IPS-15b (cell line): ENCODE data around the gene MMS19.

Source experiments
- H3K27me3 ChIP-seq: one replicate; pipeline ENCODE4 v1.6.1; 2013; ENCODE audit warnings: low read length; ENCODE audit not compliant: control insufficient read depth, insufficient read depth
- H3K36me3 ChIP-seq: one replicate; pipeline ENCODE4 v1.6.1; 2013; ENCODE audit warnings: low read length; ENCODE audit not compliant: control insufficient read depth, insufficient read depth
- H3K4me1 ChIP-seq: one replicate; pipeline ENCODE4 v1.6.1; 2013; ENCODE audit warnings: mild to moderate bottlenecking, low read length; ENCODE audit not compliant: control insufficient read depth, insufficient read depth
- H3K4me3 ChIP-seq: one replicate; pipeline ENCODE4 v1.5.1; 2013; ENCODE audit warnings: low read depth, low read length
- H3K9ac ChIP-seq: one replicate; pipeline ENCODE4 v1.6.1; 2013; ENCODE audit warnings: low read depth, mild to moderate bottlenecking, low read length
- H3K9me3 ChIP-seq: one replicate; pipeline ENCODE4 v1.6.1; 2013; ENCODE audit warnings: mild to moderate bottlenecking, low read length; ENCODE audit not compliant: control insufficient read depth, insufficient read depth

Gene MMS19

DNA sequence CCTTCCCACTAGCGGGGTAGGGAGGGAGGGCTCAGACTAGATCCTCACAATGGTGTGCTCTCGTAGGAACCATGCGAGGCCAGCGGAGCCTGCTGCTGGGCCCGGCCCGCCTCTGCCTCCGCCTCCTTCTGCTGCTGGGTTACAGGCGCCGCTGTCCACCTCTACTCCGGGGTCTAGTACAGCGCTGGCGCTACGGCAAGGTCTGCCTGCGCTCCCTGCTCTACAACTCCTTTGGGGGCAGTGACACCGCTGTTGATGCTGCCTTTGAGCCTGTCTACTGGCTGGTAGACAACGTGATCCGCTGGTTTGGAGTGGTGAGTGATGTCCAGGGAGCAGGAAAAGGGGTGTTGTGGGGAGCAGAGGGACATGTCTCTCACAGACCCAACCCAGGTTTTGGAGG, 46.6 kb downstream of the MMS19 start:
- Histone ChIP-seq H3K4me3 (no peak overlapping the region), H3K4me1 (no peaks in the 10 kb centered on the region), H3K9ac (no peak overlapping the region), H3K36me3 (peaks cover 13% of the 10 kb centered on the region), H3K27me3 (no peaks in the 10 kb centered on the region), H3K9me3 (no peaks in the 10 kb centered on the region)

- Histone ChIP-seq H3K4me1 (no peaks in the 10 kb centered on the region), H3K36me3 (peaks cover 13% of the 10 kb centered on the region), H3K9ac (no peak overlapping the region), H3K9me3 (no peaks in the 10 kb centered on the region), H3K4me3 (no peak overlapping the region), H3K27me3 (no peaks in the 10 kb centered on the region)
Observed at GRCh38 chr10:97450828-97451227, 47.4 kb downstream of the MMS19 start.

GRCh38 chr10:97445722-97446639, 52.2 kb downstream of the MMS19 start, which contains the start of the genes EXOSC1 and ZDHHC16:
Gene EXOSC1, minus strand, starts transcription at chr10:97446006. Its CDS starts 21 bp downstream, at chr10:97445985.
Gene ZDHHC16, plus strand, starts transcription at chr10:97446175. Its CDS starts 5,501 bp downstream, at chr10:97451676.
- Histone ChIP-seq H3K9ac (peak within 1 kb of the TSS; percentile 86), H3K4me1 (no peaks in the 10 kb centered on the region), H3K9me3 (no peaks in the 10 kb centered on the region), H3K4me3 (peak within 1 kb of the TSS; percentile 99), H3K36me3 (no peaks in the 10 kb centered on the region), H3K27me3 (no peaks in the 10 kb centered on the region)

DNA sequence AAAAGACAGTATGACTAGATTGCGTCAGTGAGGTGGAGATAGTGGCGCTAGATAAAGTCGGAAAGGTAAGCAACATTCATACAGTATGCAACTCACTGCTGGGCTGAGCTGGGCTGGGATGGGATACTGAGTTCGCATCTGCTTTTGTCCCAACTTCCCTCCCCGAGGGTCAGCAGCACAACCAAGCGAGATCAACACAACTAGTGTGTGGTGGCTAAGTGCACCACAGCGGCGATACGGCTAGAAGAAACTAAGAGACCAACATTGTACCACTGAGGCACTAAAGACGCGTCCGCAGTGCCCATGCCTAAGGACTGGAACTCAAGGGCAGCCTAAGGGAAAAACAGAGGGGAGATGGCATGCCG, 52.9 kb downstream of the MMS19 start:
- Histone ChIP-seq H3K4me1 (no peaks in the 10 kb centered on the region), H3K4me3 (peak overlapping the region; percentile 99), H3K27me3 (no peaks in the 10 kb centered on the region), H3K36me3 (no peaks in the 10 kb centered on the region), H3K9ac (peak overlapping the region; percentile 86), H3K9me3 (no peaks in the 10 kb centered on the region)

DNA sequence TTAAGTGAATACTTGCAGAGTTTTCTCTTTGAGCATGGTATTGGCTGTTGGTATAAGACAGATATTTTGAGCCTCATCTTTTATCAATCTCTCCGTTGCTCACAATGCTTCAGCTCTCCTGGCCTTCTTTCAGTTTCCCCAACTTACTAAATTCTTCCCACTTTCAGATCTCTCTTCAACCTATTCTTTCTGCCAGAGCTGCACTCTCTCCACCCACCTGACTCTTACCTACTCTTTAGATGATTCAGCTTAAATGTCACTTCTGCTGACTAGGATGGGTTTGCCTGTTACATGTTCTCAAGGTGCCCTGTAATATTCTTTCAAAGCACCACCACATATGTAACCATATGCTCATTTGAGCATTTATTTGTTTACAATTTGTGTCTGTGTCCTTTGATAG, 54.0 kb downstream of the MMS19 start:
- no peaks in the 10 kb centered on the region for H3K4me1 ChIP-seq
- no peak overlapping the region for H3K4me3 ChIP-seq
- H3K9ac ChIP-seq = no peak overlapping the region
- no peaks in the 10 kb centered on the region for H3K9me3 ChIP-seq
- peaks cover 4% of the 10 kb centered on the region for H3K36me3 ChIP-seq
- H3K27me3 ChIP-seq = no peaks in the 10 kb centered on the region

- Histone ChIP-seq H3K9ac (no peak overlapping the region), H3K36me3 (peaks cover 5% of the 10 kb centered on the region), H3K4me1 (no peaks in the 10 kb centered on the region), H3K4me3 (no peak overlapping the region), H3K9me3 (no peaks in the 10 kb centered on the region), H3K27me3 (no peaks in the 10 kb centered on the region)
Observed at GRCh38 chr10:97442277-97442676, 55.9 kb downstream of the MMS19 start.

DNA sequence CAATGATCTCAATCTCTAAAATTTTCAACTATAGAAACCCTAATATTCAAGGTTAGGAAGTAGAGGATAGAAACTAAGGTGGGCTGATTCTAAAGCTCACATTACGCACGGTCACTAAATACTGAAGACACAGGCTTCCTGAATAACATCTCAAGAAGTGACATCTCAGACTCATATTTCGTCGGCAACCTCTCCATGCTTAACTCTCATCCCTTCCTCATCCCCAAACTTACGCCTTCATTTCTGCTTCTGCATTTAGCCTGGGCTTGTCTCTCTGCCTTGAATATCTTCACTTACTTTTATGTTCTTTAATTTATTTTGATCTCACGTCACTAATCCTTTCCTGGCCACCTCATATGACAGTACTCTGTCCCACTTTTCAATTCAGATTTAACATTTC, 63.0 kb downstream of the MMS19 start:
- Histone ChIP-seq H3K4me1 (no peaks in the 10 kb centered on the region), H3K9me3 (no peaks in the 10 kb centered on the region), H3K9ac (no peak overlapping the region), H3K36me3 (peaks cover 23% of the 10 kb centered on the region), H3K27me3 (no peaks in the 10 kb centered on the region), H3K4me3 (no peak overlapping the region)

DNA sequence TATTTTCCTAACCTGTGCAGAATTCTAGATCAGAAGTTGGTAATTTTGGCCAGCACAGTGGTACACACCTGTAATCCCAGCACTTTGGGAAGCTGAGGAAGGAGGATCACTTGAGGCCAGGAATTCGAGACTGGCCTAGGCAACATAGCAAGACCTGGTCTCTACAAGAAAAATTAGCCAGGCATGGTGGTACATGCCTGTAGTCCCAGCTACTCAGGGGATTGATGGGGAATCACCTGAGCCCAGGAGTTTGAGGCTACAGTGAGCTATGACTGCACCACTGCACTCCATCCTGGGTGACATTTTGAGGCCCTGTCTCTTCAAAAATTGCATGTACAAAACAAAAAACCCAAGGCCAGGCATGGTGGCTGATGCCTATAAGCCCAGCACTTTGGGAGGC, 63.7 kb downstream of the MMS19 start:
- Histone ChIP-seq H3K4me1 (no peaks in the 10 kb centered on the region), H3K9me3 (no peaks in the 10 kb centered on the region), H3K4me3 (no peak overlapping the region), H3K27me3 (no peaks in the 10 kb centered on the region), H3K36me3 (peaks cover 23% of the 10 kb centered on the region), H3K9ac (no peak overlapping the region)

GRCh38 chr10:97434055-97434454, 64.2 kb downstream of the MMS19 start:
- H3K9ac ChIP-seq = no peak overlapping the region
- no peaks in the 10 kb centered on the region for H3K9me3 ChIP-seq
- H3K4me3 ChIP-seq = no peak overlapping the region
- H3K4me1 ChIP-seq = peaks cover 3% of the 10 kb centered on the region
- peaks cover 24% of the 10 kb centered on the region for H3K36me3 ChIP-seq
- no peaks in the 10 kb centered on the region for H3K27me3 ChIP-seq

- Histone ChIP-seq H3K36me3 (peaks cover 28% of the 10 kb centered on the region), H3K9ac (peak overlapping the region; percentile 32), H3K4me1 (peaks cover 7% of the 10 kb centered on the region)
Observed at GRCh38 chr10:97428572-97428981, 69.6 kb downstream of the MMS19 start.

GRCh38 chr10:97427571-97428179, 70.5 kb downstream of the MMS19 start:
- H3K27me3 ChIP-seq = no peaks in the 10 kb centered on the region

More at GRCh38 chr10:97428572-97428981, 69.6 kb downstream of the MMS19 start:
- H3K4me3 ChIP-seq = peak overlapping the region; percentile 85
- no peaks in the 10 kb centered on the region for H3K27me3 ChIP-seq
- H3K9me3 ChIP-seq = no peaks in the 10 kb centered on the region

More at GRCh38 chr10:97427571-97428179, 70.5 kb downstream of the MMS19 start:
- peak overlapping the region; percentile 85 for H3K4me3 ChIP-seq
- peaks cover 28% of the 10 kb centered on the region for H3K36me3 ChIP-seq
- no peaks in the 10 kb centered on the region for H3K9me3 ChIP-seq
- peaks cover 7% of the 10 kb centered on the region for H3K4me1 ChIP-seq
- H3K9ac ChIP-seq = peak overlapping the region; percentile 97
